Measurements from ENCODE around the gene SYNM. TPM values are rescaled to one million over a fixed set of nuclear protein-coding genes. Genes with fewer than 3 reads are reported as not detected.

The SYNM gene
- total and polyA plus RNA-seq, 5 donors from 2014 or later, result 0.13 to 1.8 (median 0.41) TPM; not detected in 2

GRCh38 chr15:99086327-99086667, 18.6 kb upstream of the SYNM start:
- no peaks in the 10 kb centered on the region for H3K4me1 Mint-ChIP-seq
- DNase-seq, result no peak
- ATAC-seq (ENCODE audit: low read depth in 2 of 2), result no peak
- H3K9me3 ChIP-seq (ENCODE audit: control insufficient read depth in 2 of 2, low read length in 2 of 2), result peaks cover 0 to 2% of the 10 kb centered on the region in 2 experiments
- no peak overlapping the region for H3K27ac ChIP-seq (ENCODE audit: insufficient read depth, low read length, poor library complexity, severe bottlenecking)
- no peaks in the 10 kb centered on the region for H3K4me1 ChIP-seq (ENCODE audit: control insufficient read depth, insufficient read depth, low read length, poor library complexity, severe bottlenecking)
- H3K4me3 Mint-ChIP-seq, result no peak overlapping the region
- no peak overlapping the region for H3K4me3 ChIP-seq (ENCODE audit: low read depth, low read length)
- peaks cover 5% of the 10 kb centered on the region for H3K27me3 ChIP-seq (ENCODE audit: control insufficient read depth, insufficient read depth, low read length)
- peaks cover 7% of the 10 kb centered on the region for H3K27me3 Mint-ChIP-seq
- H3K36me3 ChIP-seq (ENCODE audit: control insufficient read depth, insufficient read depth, low read length), result no peaks in the 10 kb centered on the region
- peaks cover 0 to 1% (median 0%) of the 10 kb centered on the region in 7 donors for H3K9me3 Mint-ChIP-seq
- no peaks in the 10 kb centered on the region for H3K36me3 Mint-ChIP-seq
- H3K27ac Mint-ChIP-seq, result no peak overlapping the region

- Histone ChIP-seq H3K4me1 (ENCODE audit: control insufficient read depth, insufficient read depth, low read length, poor library complexity, severe bottlenecking) (no peaks in the 10 kb centered on the region), H3K27me3 (ENCODE audit: control insufficient read depth, insufficient read depth, low read length) (peaks cover 5% of the 10 kb centered on the region), H3K4me3 (ENCODE audit: low read depth, low read length) (no peak overlapping the region), H3K9me3 (ENCODE audit: control insufficient read depth in 2 of 2, low read length in 2 of 2) (peaks cover 0 to 2% of the 10 kb centered on the region in 2 experiments), H3K27ac (ENCODE audit: insufficient read depth, low read length, poor library complexity, severe bottlenecking) (no peak overlapping the region), H3K36me3 (ENCODE audit: control insufficient read depth, insufficient read depth, low read length) (no peaks in the 10 kb centered on the region)
- DNase-seq, result no peak
- no peaks in the 10 kb centered on the region for H3K4me1 Mint-ChIP-seq
- ATAC-seq (ENCODE audit: low read depth in 2 of 2), result no peak
- peaks cover 7% of the 10 kb centered on the region for H3K27me3 Mint-ChIP-seq
- H3K4me3 Mint-ChIP-seq, result no peak overlapping the region
- peaks cover 0 to 1% (median 0%) of the 10 kb centered on the region in 7 donors for H3K9me3 Mint-ChIP-seq
- no peak overlapping the region for H3K27ac Mint-ChIP-seq
- H3K36me3 Mint-ChIP-seq, result no peaks in the 10 kb centered on the region
Observed at GRCh38 chr15:99087405-99087943, 17.4 kb upstream of the SYNM start.

- H3K27me3 ChIP-seq (ENCODE audit: control insufficient read depth, insufficient read depth, low read length), result no peaks in the 10 kb centered on the region
- H3K9me3 ChIP-seq (ENCODE audit: control insufficient read depth in 2 of 2, low read length in 2 of 2), result no peaks in the 10 kb centered on the region
- no peaks in the 10 kb centered on the region for H3K4me1 Mint-ChIP-seq
- H3K9me3 Mint-ChIP-seq, result no peaks in the 10 kb centered on the region
- no peak overlapping the region for H3K4me3 ChIP-seq (ENCODE audit: low read depth, low read length)
- H3K4me1 ChIP-seq (ENCODE audit: control insufficient read depth, insufficient read depth, low read length, poor library complexity, severe bottlenecking), result no peaks in the 10 kb centered on the region
- ATAC-seq (ENCODE audit: low read depth in 2 of 2) (no peak), DNase-seq (no peak)
- no peak overlapping the region for H3K27ac ChIP-seq (ENCODE audit: insufficient read depth, low read length, poor library complexity, severe bottlenecking)
- no peaks in the 10 kb centered on the region for H3K36me3 ChIP-seq (ENCODE audit: control insufficient read depth, insufficient read depth, low read length)
- peak overlapping the region in 1 of 3 donors; percentile 5 for H3K27ac Mint-ChIP-seq
- H3K4me3 Mint-ChIP-seq, result peak overlapping the region in 1 of 4 donors; percentile 69
- H3K36me3 Mint-ChIP-seq, result no peaks in the 10 kb centered on the region
- peaks cover 14% of the 10 kb centered on the region for H3K27me3 Mint-ChIP-seq
Observed at GRCh38 chr15:99090011-99090699, 14.7 kb upstream of the SYNM start.

- H3K27ac Mint-ChIP-seq, result no peak overlapping the region
- no peak overlapping the region for H3K4me3 ChIP-seq (ENCODE audit: low read depth, low read length)
- H3K36me3 ChIP-seq (ENCODE audit: control insufficient read depth, insufficient read depth, low read length), result no peaks in the 10 kb centered on the region
- no peaks in the 10 kb centered on the region for H3K36me3 Mint-ChIP-seq
- no peak overlapping the region for H3K27ac ChIP-seq (ENCODE audit: insufficient read depth, low read length, poor library complexity, severe bottlenecking)
- no peaks in the 10 kb centered on the region for H3K4me1 Mint-ChIP-seq
- no peak overlapping the region for H3K4me3 Mint-ChIP-seq
- H3K9me3 ChIP-seq (ENCODE audit: control insufficient read depth in 2 of 2, low read length in 2 of 2), result no peaks in the 10 kb centered on the region
- no peak for ATAC-seq (ENCODE audit: low read depth in 2 of 2)
- no peaks in the 10 kb centered on the region for H3K9me3 Mint-ChIP-seq
- H3K27me3 ChIP-seq (ENCODE audit: control insufficient read depth, insufficient read depth, low read length), result no peaks in the 10 kb centered on the region
- peaks cover 14% of the 10 kb centered on the region for H3K27me3 Mint-ChIP-seq
- DNase-seq, result no peak
- no peaks in the 10 kb centered on the region for H3K4me1 ChIP-seq (ENCODE audit: control insufficient read depth, insufficient read depth, low read length, poor library complexity, severe bottlenecking)
Observed at GRCh38 chr15:99090938-99091337, 13.9 kb upstream of the SYNM start.

- no peaks in the 10 kb centered on the region for H3K27me3 ChIP-seq (ENCODE audit: control insufficient read depth, insufficient read depth, low read length)
- no peaks in the 10 kb centered on the region for H3K4me1 ChIP-seq (ENCODE audit: control insufficient read depth, insufficient read depth, low read length, poor library complexity, severe bottlenecking)
- H3K36me3 ChIP-seq (ENCODE audit: control insufficient read depth, insufficient read depth, low read length), result no peaks in the 10 kb centered on the region
- H3K9me3 Mint-ChIP-seq, result peaks cover 0 to 2% (median 0%) of the 10 kb centered on the region in 7 donors
- ATAC-seq (ENCODE audit: low read depth in 2 of 2), result no peak
- H3K9me3 ChIP-seq (ENCODE audit: control insufficient read depth in 2 of 2, low read length in 2 of 2), result no peaks in the 10 kb centered on the region
- H3K36me3 Mint-ChIP-seq, result no peaks in the 10 kb centered on the region
- no peak for DNase-seq
- peaks cover 14% of the 10 kb centered on the region for H3K27me3 Mint-ChIP-seq
- H3K4me1 Mint-ChIP-seq, result no peaks in the 10 kb centered on the region
- H3K27ac ChIP-seq (ENCODE audit: insufficient read depth, low read length, poor library complexity, severe bottlenecking), result no peak overlapping the region
- H3K4me3 Mint-ChIP-seq, result no peak overlapping the region
- no peak overlapping the region for H3K27ac Mint-ChIP-seq
- H3K4me3 ChIP-seq (ENCODE audit: low read depth, low read length), result no peak overlapping the region
Observed at GRCh38 chr15:99092554-99093172, 12.2 kb upstream of the SYNM start.

GRCh38 chr15:99095626-99096025, 9.3 kb upstream of the SYNM start:
- Histone ChIP-seq H3K4me1 (ENCODE audit: control insufficient read depth, insufficient read depth, low read length, poor library complexity, severe bottlenecking) (no peaks in the 10 kb centered on the region), H3K27me3 (ENCODE audit: control insufficient read depth, insufficient read depth, low read length) (peaks cover 2% of the 10 kb centered on the region)
- H3K36me3 Mint-ChIP-seq, result no peaks in the 10 kb centered on the region

GRCh38 chr15:99096173-99096893, 8.5 kb upstream of the SYNM start:
- Mint-ChIP-seq H3K27ac (no peak overlapping the region), H3K27me3 (peaks cover 22% of the 10 kb centered on the region), H3K4me3 (no peak overlapping the region), H3K9me3 (peaks cover 0 to 2% (median 0%) of the 10 kb centered on the region in 7 donors), H3K4me1 (peaks cover 0 to 5% (median under 1%) of the 10 kb centered on the region in 4 donors), H3K36me3 (no peaks in the 10 kb centered on the region)
- no peaks in the 10 kb centered on the region for H3K4me1 ChIP-seq (ENCODE audit: control insufficient read depth, insufficient read depth, low read length, poor library complexity, severe bottlenecking)
- H3K4me3 ChIP-seq (ENCODE audit: low read depth, low read length), result no peak overlapping the region
- peaks cover 2% of the 10 kb centered on the region for H3K27me3 ChIP-seq (ENCODE audit: control insufficient read depth, insufficient read depth, low read length)
- H3K36me3 ChIP-seq (ENCODE audit: control insufficient read depth, insufficient read depth, low read length), result no peaks in the 10 kb centered on the region
- no peak overlapping the region for H3K27ac ChIP-seq (ENCODE audit: insufficient read depth, low read length, poor library complexity, severe bottlenecking)
- no peak for DNase-seq
- no peak for ATAC-seq (ENCODE audit: low read depth in 2 of 2)
- no peaks in the 10 kb centered on the region for H3K9me3 ChIP-seq (ENCODE audit: control insufficient read depth in 2 of 2, low read length in 2 of 2)

More at GRCh38 chr15:99095626-99096025, 9.3 kb upstream of the SYNM start:
- no peak for DNase-seq
- Histone ChIP-seq H3K9me3 (ENCODE audit: control insufficient read depth in 2 of 2, low read length in 2 of 2) (no peaks in the 10 kb centered on the region), H3K4me3 (ENCODE audit: low read depth, low read length) (no peak overlapping the region), H3K36me3 (ENCODE audit: control insufficient read depth, insufficient read depth, low read length) (no peaks in the 10 kb centered on the region), H3K27ac (ENCODE audit: insufficient read depth, low read length, poor library complexity, severe bottlenecking) (no peak overlapping the region)
- Mint-ChIP-seq H3K9me3 (peaks cover 0 to 2% (median 0%) of the 10 kb centered on the region in 7 donors), H3K4me3 (no peak overlapping the region), H3K27me3 (peaks cover 20% of the 10 kb centered on the region), H3K4me1 (peaks cover 0 to 4% (median under 1%) of the 10 kb centered on the region in 4 donors), H3K27ac (peak overlapping the region in 1 of 3 donors; percentile 12)
- ATAC-seq (ENCODE audit: low read depth in 2 of 2), result no peak

Data from CD4-positive, CD25-positive, alpha-beta regulatory T cell (primary cell).